Measurements from ENCODE around the gene FOXP1. TPM values are rescaled to one million over a fixed set of nuclear protein-coding genes. Genes with fewer than 3 reads are reported as not detected.

Gene FOXP1
- total and polyA plus RNA-seq, 12 donors, result 7.6 to 42.7 (median 24.3) TPM

DNA sequence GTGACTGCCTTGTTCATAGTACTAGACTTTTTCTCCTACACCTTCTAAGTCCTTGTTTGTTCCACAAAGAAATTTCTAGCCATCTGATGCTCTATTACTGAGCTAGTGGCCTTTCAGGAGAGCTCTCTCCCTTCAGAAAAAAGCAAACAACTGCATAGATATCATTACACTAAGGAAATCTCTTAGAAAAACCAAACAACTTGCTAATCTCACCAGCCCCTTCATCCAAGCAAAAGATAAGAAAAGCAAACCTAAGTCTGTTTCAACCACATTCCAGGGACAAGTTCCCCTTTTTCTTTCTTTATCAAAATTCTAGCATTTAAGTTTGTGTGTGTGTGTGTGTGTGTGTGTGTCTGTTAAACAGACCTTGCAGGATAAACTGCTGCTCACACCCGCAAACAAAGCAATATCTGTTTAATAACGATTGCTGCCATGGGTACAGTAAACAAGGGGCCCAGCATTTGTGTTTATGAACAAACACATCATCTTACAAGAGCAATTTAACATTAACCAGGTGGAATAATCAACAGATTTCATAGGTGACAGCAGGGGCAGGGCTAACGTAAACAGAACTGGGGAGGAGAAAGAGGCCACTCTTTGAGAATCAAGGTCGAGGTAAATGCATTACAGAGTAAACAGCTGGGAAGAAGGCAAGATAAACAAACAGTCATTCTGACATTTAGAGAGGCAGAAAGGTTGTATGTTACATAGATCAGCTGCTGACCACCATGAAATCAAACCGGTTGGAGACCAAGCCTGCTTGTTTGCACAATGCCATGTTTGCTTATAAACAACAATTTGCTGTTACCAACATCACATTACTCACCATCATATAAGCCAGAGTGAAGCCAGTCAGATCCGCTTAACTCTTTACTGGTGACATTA is 375.1 kb downstream of the FOXP1 start:
- Histone ChIP-seq H3K4me3 (no peak overlapping the region), H3K4me1 (replicated peaks in 1 of 2) (peaks cover 9 to 33% of the 10 kb centered on the region in 2 donors), H3K27me3 (no peaks in the 10 kb centered on the region), H3K9me3 (replicated peaks in 1 of 3) (no peaks in the 10 kb centered on the region), H3K36me3 (replicated peaks in 1 of 2) (no peaks in the 10 kb centered on the region), H3K27ac (no peak overlapping the region)
- TF ChIP-seq, protein P1, sequence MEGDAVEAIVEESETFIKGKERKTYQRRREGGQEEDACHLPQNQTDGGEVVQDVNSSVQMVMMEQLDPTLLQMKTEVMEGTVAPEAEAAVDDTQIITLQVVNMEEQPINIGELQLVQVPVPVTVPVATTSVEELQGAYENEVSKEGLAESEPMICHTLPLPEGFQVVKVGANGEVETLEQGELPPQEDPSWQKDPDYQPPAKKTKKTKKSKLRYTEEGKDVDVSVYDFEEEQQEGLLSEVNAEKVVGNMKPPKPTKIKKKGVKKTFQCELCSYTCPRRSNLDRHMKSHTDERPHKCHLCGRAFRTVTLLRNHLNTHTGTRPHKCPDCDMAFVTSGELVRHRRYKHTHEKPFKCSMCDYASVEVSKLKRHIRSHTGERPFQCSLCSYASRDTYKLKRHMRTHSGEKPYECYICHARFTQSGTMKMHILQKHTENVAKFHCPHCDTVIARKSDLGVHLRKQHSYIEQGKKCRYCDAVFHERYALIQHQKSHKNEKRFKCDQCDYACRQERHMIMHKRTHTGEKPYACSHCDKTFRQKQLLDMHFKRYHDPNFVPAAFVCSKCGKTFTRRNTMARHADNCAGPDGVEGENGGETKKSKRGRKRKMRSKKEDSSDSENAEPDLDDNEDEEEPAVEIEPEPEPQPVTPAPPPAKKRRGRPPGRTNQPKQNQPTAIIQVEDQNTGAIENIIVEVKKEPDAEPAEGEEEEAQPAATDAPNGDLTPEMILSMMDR (IDR thresholded peaks at IDR 0.05), result no peak
- TF ChIP-seq POLR2A (IDR thresholded peaks at IDR 0.05), result no peak
- intact Hi-C loops (cut with DNase I), result no loop called here
- no peak for DNase-seq
- 56 to 63% (median 58%) methylated on average over 6 of the region's 6 CpGs for WGBS, 4 donors

DNA sequence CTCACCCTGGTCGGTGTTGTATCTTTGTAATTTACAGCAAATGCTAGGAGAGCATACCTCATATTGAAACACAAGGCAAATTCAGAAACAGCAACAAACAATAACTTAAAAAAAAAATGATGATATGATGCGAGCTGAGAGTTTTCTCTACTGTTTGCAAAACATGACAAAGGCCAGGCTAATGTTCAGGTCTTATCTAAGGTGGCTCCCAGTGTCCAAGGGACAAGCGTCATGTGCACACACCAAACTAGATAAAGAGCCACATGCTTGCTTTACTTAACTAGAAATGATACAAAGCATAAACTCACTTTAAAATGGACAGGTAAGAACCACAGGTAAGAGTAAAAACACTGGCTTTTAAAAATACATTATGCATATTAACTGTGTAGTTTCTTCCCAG is 375.9 kb downstream of the FOXP1 start:
- Histone ChIP-seq H3K27me3 (no peaks in the 10 kb centered on the region), H3K4me1 (replicated peaks in 1 of 2) (peaks cover 9 to 33% of the 10 kb centered on the region in 2 donors), H3K27ac (no peak overlapping the region), H3K9me3 (replicated peaks in 1 of 3) (no peaks in the 10 kb centered on the region), H3K36me3 (replicated peaks in 1 of 2) (no peaks in the 10 kb centered on the region), H3K4me3 (no peak overlapping the region)
- 88 to 92% (median 91%) methylated on average over 3 of the region's 3 CpGs for WGBS, 4 donors
- TF ChIP-seq, protein P1 (IDR thresholded peaks at IDR 0.05), result no peak
- no peak for TF ChIP-seq POLR2A (IDR thresholded peaks at IDR 0.05)
- intact Hi-C loops (cut with DNase I), result no loop called here
- no peak for DNase-seq

DNA sequence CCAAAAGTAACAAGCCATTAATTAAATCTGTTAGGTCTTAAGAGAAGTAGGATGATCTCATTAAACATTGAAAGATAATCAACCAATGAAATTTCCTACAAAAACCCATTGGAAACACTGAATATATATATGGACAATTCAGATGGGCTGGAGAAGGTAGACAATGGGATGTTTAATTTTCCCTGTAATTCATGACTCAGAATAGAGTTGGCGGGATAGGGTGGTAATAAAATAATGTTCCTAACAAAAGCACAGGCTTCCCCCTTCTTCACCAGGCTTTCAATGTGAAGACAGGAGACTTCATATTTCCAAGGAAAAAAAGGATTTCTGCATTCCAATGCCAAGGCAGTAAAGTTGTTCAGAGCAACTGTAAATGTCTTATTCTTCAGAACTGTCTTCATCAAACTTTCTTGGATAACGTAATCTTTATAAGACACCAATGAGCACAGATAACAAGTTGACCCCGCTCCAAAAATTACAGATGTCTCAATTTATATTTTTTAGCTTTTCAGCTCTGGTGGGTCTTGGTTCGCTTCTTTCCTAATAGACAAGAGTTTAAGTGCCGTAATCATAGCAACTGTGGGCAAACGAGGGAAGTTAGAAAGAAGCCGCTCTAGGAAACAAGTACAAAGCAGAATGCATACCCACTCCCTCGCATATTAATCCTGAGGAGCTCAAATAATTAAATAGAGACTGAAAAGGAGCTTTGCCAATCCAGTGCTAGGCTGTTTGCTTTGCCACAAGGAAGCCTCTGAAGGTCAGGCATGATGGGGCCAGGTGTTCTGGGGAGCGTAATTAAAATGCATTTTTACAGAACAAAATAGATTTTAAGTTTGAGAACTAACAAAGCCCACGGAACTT is 377.0 kb downstream of the FOXP1 start:
- H3K36me3 ChIP-seq (replicated peaks in 1 of 2), result no peaks in the 10 kb centered on the region
- H3K4me3 ChIP-seq, result no peak overlapping the region
- DNase-seq, result no peak
- H3K27me3 ChIP-seq, result no peaks in the 10 kb centered on the region
- intact Hi-C loops (cut with DNase I), result no loop called here
- peaks cover 9 to 38% of the 10 kb centered on the region in 2 donors for H3K4me1 ChIP-seq (replicated peaks in 1 of 2)
- WGBS, 4 donors, result 90 to 97% (median 96%) methylated on average over 10 of the region's 10 CpGs
- H3K27ac ChIP-seq, result no peak overlapping the region
- TF ChIP-seq, protein P1 (IDR thresholded peaks at IDR 0.05), result no peak
- TF ChIP-seq POLR2A (IDR thresholded peaks at IDR 0.05), result no peak
- H3K9me3 ChIP-seq (replicated peaks in 1 of 3), result no peaks in the 10 kb centered on the region

All from adrenal gland (tissue), 12 donors.